Nephron (organoid): ENCODE results near the gene NMB.
"Not testable (repeated sequence)": the region's sequence is repeated elsewhere in the genome, so short reads cannot be mapped to it uniquely, and the experiment has no call there.

Experiments
- H3K27ac Mint-ChIP-seq, 3 experiments: 2 replicates each; pipeline ENCODE4 v1.8.0; 2020; ENCODE audit warnings: mixed read lengths in 3 of 3, mild to moderate bottlenecking in 2 of 3, moderate library complexity in 1 of 3
- H3K27me3 Mint-ChIP-seq: 2 replicates; pipeline ENCODE4 v1.8.0; 2021; ENCODE audit warnings: low read depth, mild to moderate bottlenecking, moderate library complexity, mixed read lengths
- H3K36me3 Mint-ChIP-seq: 2 replicates; pipeline ENCODE4 v1.8.0; 2020; ENCODE audit warnings: low read depth, mixed read lengths
- H3K4me1 Mint-ChIP-seq: 2 replicates; pipeline ENCODE4 v1.8.0; 2020; ENCODE audit warnings: mixed read lengths
- H3K4me3 Mint-ChIP-seq, 3 experiments: 2 replicates each; pipeline ENCODE4 v1.8.0; 2020; ENCODE audit warnings: mild to moderate bottlenecking in 3 of 3, mixed read lengths in 3 of 3, moderate library complexity in 2 of 3
- H3K9me3 Mint-ChIP-seq: 2 replicates; pipeline ENCODE4 v1.8.0; 2020; ENCODE audit warnings: mixed read lengths
- CTCF ChIP-seq, 3 experiments: fragments of 200-600 bp; sonication (generic); IDR thresholded peaks; one replicate each; pipeline ENCODE4 v1.5.0; 2021; ENCODE audit warnings: antibody characterized with exemption in 3 of 3; ENCODE audit not compliant: unreplicated experiment in 3 of 3

NMB gene

DNA sequence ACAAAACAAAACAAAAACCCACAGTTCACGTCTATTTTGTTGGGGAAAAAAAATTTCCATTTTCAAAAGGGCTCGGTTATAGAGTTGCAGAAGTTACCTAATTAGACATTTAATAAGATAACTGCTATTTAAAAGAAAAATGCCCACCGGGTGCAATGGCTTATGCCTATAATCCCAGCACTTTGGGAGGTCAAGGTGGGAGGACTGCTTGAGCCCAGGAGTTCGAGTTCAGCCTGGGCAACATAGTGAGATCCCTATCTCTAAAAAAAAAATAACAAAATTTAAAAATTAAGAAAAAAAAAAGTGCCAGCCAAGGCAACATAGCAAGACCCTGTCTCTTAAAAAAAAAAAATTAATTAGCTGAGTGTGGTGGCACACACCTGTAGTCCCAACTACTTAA is 38.8 kb upstream of the NMB start:
- H3K27me3 Mint-ChIP-seq, result no peaks in the 10 kb centered on the region
- H3K27ac Mint-ChIP-seq, result no peak overlapping the region
- peaks cover 5% of the 10 kb centered on the region for H3K36me3 Mint-ChIP-seq
- H3K4me1 Mint-ChIP-seq, result no peaks in the 10 kb centered on the region
- H3K4me3 Mint-ChIP-seq, result no peak overlapping the region
- no peaks in the 10 kb centered on the region for H3K9me3 Mint-ChIP-seq
- TF ChIP-seq CTCF (IDR thresholded peaks at IDR 0.05; ENCODE audit: unreplicated experiment in 3 of 3), result no peak

GRCh38 chr15:84690342-84690741 is 32.3 kb upstream of the NMB start:
- TF ChIP-seq CTCF (IDR thresholded peaks at IDR 0.05; ENCODE audit: unreplicated experiment in 3 of 3), result no peak
- Mint-ChIP-seq H3K27me3 (no peaks in the 10 kb centered on the region), H3K36me3 (peaks cover 45% of the 10 kb centered on the region), H3K4me3 (no peak overlapping the region), H3K27ac (no peak overlapping the region), H3K9me3 (no peaks in the 10 kb centered on the region), H3K4me1 (no peaks in the 10 kb centered on the region)

DNA sequence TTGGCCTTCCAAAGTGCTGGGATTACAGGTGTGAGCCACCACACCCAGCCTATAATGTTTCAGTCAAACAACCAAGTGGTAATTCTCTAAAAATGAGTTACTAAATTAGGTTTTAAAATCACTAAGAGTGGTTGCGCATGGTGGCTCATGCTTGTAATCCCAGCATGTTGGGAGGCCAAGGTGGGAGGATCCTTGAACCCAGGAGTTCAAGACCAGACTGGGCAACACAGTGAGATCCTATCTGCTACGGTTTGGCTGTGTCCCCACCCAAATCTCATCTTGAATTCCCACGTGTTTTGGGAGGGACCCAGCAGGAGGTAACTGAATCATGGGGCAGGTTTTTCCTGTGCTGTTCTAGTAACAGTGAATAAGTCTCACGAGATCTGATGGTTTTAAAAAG is 31.9 kb upstream of the NMB start:
- no peak overlapping the region for H3K27ac Mint-ChIP-seq
- peaks cover 50% of the 10 kb centered on the region for H3K36me3 Mint-ChIP-seq
- no peaks in the 10 kb centered on the region for H3K27me3 Mint-ChIP-seq
- no peaks in the 10 kb centered on the region for H3K4me1 Mint-ChIP-seq
- no peak for TF ChIP-seq CTCF (IDR thresholded peaks at IDR 0.05; ENCODE audit: unreplicated experiment in 3 of 3)
- H3K4me3 Mint-ChIP-seq, result no peak overlapping the region
- H3K9me3 Mint-ChIP-seq, result no peaks in the 10 kb centered on the region

DNA sequence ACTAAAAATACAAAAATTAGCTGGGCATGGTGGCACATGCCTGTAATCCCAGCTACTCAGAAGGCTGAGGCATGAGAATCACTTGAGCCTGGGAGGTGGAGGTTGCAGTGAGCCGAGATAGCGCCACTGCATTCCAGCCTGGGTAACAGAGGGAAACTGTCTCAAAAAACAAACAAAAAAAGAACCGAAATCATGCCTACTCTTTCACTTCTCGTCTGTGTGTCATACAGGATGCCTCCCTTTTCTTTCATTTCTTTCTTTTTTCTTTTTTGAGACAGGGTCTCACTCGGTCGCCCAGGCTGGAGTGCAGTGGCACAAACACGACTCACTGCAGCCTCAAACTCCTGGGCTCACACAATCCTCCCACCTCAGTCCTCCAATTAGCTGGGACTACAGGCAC is 28.4 kb upstream of the NMB start:
- H3K27me3 Mint-ChIP-seq, H3K27ac Mint-ChIP-seq, H3K4me1 Mint-ChIP-seq, H3K4me3 Mint-ChIP-seq, H3K9me3 Mint-ChIP-seq: not testable (repeated sequence)
- peaks cover 66% of the 10 kb centered on the region for H3K36me3 Mint-ChIP-seq

DNA sequence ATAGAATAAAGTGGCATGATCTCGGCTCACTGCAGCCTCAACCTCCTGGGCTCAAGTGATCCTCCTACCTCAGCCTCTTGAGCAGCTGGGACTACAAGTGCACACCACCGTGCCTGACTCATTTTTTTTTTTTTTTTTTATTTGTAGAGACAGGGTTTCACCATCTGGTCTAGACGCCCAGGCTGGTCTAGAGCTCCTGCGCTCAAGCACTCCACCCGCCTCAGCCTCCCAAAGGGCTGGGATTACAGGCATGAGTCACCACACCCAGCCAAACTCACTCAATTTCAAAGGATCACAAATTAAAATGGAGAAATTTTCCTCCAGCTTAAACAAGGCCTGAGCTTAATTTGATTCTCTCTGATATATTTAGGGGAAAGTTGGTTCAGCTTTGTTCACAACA is 27.3 kb upstream of the NMB start:
- Mint-ChIP-seq H3K4me3 (no peak overlapping the region), H3K27ac (no peak overlapping the region), H3K27me3 (no peaks in the 10 kb centered on the region), H3K36me3 (peaks cover 62% of the 10 kb centered on the region), H3K4me1 (no peaks in the 10 kb centered on the region), H3K9me3 (no peaks in the 10 kb centered on the region)
- no peak for TF ChIP-seq CTCF (IDR thresholded peaks at IDR 0.05; ENCODE audit: unreplicated experiment in 3 of 3)

GRCh38 chr15:84684092-84684491 is 26.1 kb upstream of the NMB start:
- no peaks in the 10 kb centered on the region for H3K4me1 Mint-ChIP-seq
- TF ChIP-seq CTCF (IDR thresholded peaks at IDR 0.05; ENCODE audit: unreplicated experiment in 3 of 3), result no peak
- H3K27ac Mint-ChIP-seq, result no peak overlapping the region
- no peak overlapping the region for H3K4me3 Mint-ChIP-seq
- no peaks in the 10 kb centered on the region for H3K9me3 Mint-ChIP-seq
- peaks cover 62% of the 10 kb centered on the region for H3K36me3 Mint-ChIP-seq
- H3K27me3 Mint-ChIP-seq, result no peaks in the 10 kb centered on the region

GRCh38 chr15:84681831-84682230 is 23.8 kb upstream of the NMB start:
- H3K4me1 Mint-ChIP-seq, result no peaks in the 10 kb centered on the region
- no peak overlapping the region for H3K4me3 Mint-ChIP-seq
- no peak overlapping the region for H3K27ac Mint-ChIP-seq
- H3K36me3 Mint-ChIP-seq, result peaks cover 48% of the 10 kb centered on the region
- no peak for TF ChIP-seq CTCF (IDR thresholded peaks at IDR 0.05; ENCODE audit: unreplicated experiment in 3 of 3)
- H3K27me3 Mint-ChIP-seq, result no peaks in the 10 kb centered on the region
- no peaks in the 10 kb centered on the region for H3K9me3 Mint-ChIP-seq
